Ovary (tissue), 9 donors: Measurements from ENCODE around the gene MLPH. TPM values are rescaled to one million over a fixed set of nuclear protein-coding genes. Genes with fewer than 3 reads are reported as not detected.

ENCODE experiments used
- DNase-seq, 5 donors: peaks; one replicate each; pipeline ENCODE4 v3.0.0-alpha.2; 2019 to 2020
- H3K27ac ChIP-seq, 2 donors: fragments of 200-600 bp; one replicate each; pipeline versions ENCODE4 v1.5.1 to v1.8.0; 2019 to 2022
- H3K27me3 ChIP-seq: fragments of 200-600 bp; one replicate; pipeline ENCODE4 v1.8.0; 2022
- H3K36me3 ChIP-seq: fragments of 200-600 bp; sonication (generic); one replicate; pipeline ENCODE4 v1.5.1; 2019
- H3K4me1 ChIP-seq: one replicate; pipeline ENCODE4 v1.8.1; 2013; ENCODE audit warnings: mild to moderate bottlenecking, moderate library complexity; ENCODE audit not compliant: insufficient read depth
- H3K4me3 ChIP-seq: fragments of 200-600 bp; sonication (generic); one replicate; pipeline ENCODE4 v1.5.1; 2017
- H3K9me3 ChIP-seq, 2 donors: fragments of 200-600 bp in 1 of 2; sonication (generic) in 1 of 2; one replicate each; pipeline versions ENCODE4 v1.5.1 to v1.8.1; 2013 to 2019; ENCODE audit warnings: mild to moderate bottlenecking in 1 of 2, moderate library complexity in 1 of 2
- CTCF ChIP-seq, 3 donors: fragments of 450-650 bp in 2 of 3; fragments of 200-600 bp in 1 of 3; IDR thresholded peaks; one replicate each; pipeline versions ENCODE4 v1.5.1 to v1.8.0; 2016 to 2022; ENCODE audit warnings: antibody characterized with exemption in 3 of 3, mild to moderate bottlenecking in 1 of 3
- EP300 ChIP-seq: sonication (generic); formaldehyde crosslinking; IDR thresholded peaks from one replicate; pipeline ENCODE4 v1.6.1; 2017; ENCODE audit warnings: antibody characterized with exemption
- POLR2A ChIP-seq: fragments of 450-650 bp; IDR thresholded peaks from one replicate; pipeline ENCODE4 v1.6.1; 2017; ENCODE audit warnings: antibody characterized with exemption, mild to moderate bottlenecking, moderate library complexity
- WGBS, 3 donors: extraction: QIAGEN DNeasy Blood & Tissue Kit in 1 of 3; methylation state at CpG; one replicate each; pipeline versions ENCODE4 v1.1.5 to v1.1.7; 2013 to 2017; 5-methylcytosine and 5-hydroxymethylcytosine counted together
- intact Hi-C, 4 donors: fragments of 100-400 bp; cut with DNase I; formaldehyde crosslinking; loops; one replicate each; pipeline versions ENCODE4 v1.11.0 to v1.15.1; 2022 to 2023
- polyA plus RNA-seq, 2 donors: library from polyadenylated mRNA; stranded (reverse); fragments of 200-250 nt in 1 of 2; fragments of 350-450 nt in 1 of 2; fragmentation: Illumina TruSeq in 1 of 2; extraction: RNeasy Lipid Tissue Mini Kit (QIAGEN cat#74804) in 1 of 2; gene quantifications; one replicate each; pipeline ENCODE4 v1.2.3, GENCODE V29; 2013 to 2014
- total RNA-seq, 7 donors: library from RNA; depleted of rRNA in 2 of 7; stranded (reverse); fragments of >200 nt in 2 of 7; fragmentation: NEBNext Ultra II Directional in 3 of 7; extraction: Animal tissue kit (Norgen Biotek cat#: 25700) in 3 of 7; gene quantifications; one replicate each; pipeline versions ENCODE4 v1.1.0 to v1.2.4, GENCODE V29; 2016 to 2023
- donor health status: DM: no; HTN: no; CAD: no; lungs with moderate emphysema.
- donor health status: DM: no; HTN: no; CAD: no.
- donor health status: Bipolar disorder and iron deficiency.
- donor health status: DM: yes; HTN: yes; CAD: no.
- donor health status: DM: no; HTN: no; CAD: no.
- donor health status: DM: yes; HTN: yes; CAD: no.

The MLPH gene
- total and polyA plus RNA-seq, 9 donors, result 7.8 to 67.5 (median 23.3) TPM

GRCh38 chr2:237596520-237597195 is 109.6 kb downstream of the MLPH start:
- Histone ChIP-seq H3K27ac (no peak overlapping the region), H3K27me3 (no peaks in the 10 kb centered on the region), H3K9me3 (no peaks in the 10 kb centered on the region), H3K4me1 (no peaks in the 10 kb centered on the region), H3K36me3 (no peaks in the 10 kb centered on the region), H3K4me3 (no peak overlapping the region)
- 85 to 87% (median 87%) methylated on average over 13 of the region's 13 CpGs for WGBS, 3 donors
- peak in 2 of 5 donors; percentile 14 to 18 for DNase-seq
- TF ChIP-seq CTCF (IDR thresholded peaks at IDR 0.05) (no peak), EP300 (no peak), POLR2A (no peak)
- intact Hi-C loops, result no loop called here

GRCh38 chr2:237597196-237598145 is 110.4 kb downstream of the MLPH start:
- Histone ChIP-seq H3K36me3 (no peaks in the 10 kb centered on the region), H3K27me3 (no peaks in the 10 kb centered on the region), H3K27ac (no peak overlapping the region), H3K4me1 (no peaks in the 10 kb centered on the region), H3K4me3 (no peak overlapping the region), H3K9me3 (no peaks in the 10 kb centered on the region)
- intact Hi-C loops, result no loop called here
- WGBS, 3 donors, result 92 to 94% (median 93%) methylated on average over 29 of the region's 29 CpGs
- peak in 2 of 5 donors; percentile 18 to 21 for DNase-seq
- no peak for TF ChIP-seq EP300
- TF ChIP-seq CTCF (IDR thresholded peaks at IDR 0.05), result no peak
- no peak for TF ChIP-seq POLR2A

GRCh38 chr2:237598468-237599208 is 111.6 kb downstream of the MLPH start:
- intact Hi-C loops, result no loop called here

More at GRCh38 chr2:237598468-237599208, 111.6 kb downstream of the MLPH start:
- H3K27ac ChIP-seq, result no peak overlapping the region
- no peaks in the 10 kb centered on the region for H3K27me3 ChIP-seq
- 89 to 96% (median 94%) methylated on average over 14 of the region's 14 CpGs for WGBS, 3 donors
- no peaks in the 10 kb centered on the region for H3K4me1 ChIP-seq
- no peaks in the 10 kb centered on the region for H3K9me3 ChIP-seq
- H3K4me3 ChIP-seq, result no peak overlapping the region
- DNase-seq, result peak in 1 of 5 donors; percentile 16
- no peaks in the 10 kb centered on the region for H3K36me3 ChIP-seq
- TF ChIP-seq CTCF (IDR thresholded peaks at IDR 0.05), result no peak
- TF ChIP-seq EP300, result no peak
- TF ChIP-seq POLR2A, result no peak
